ENCODE results near the gene FOXE1.

The FOXE1 gene

GRCh38 chr9:97852399-97853055 is 499 bp upstream of the FOXE1 start:
- FAIRE-seq (no peak), DNase-seq (ENCODE audit: insufficient read length, low spot score) (no peak)
- no peak for TF ChIP-seq POLR2A (IDR thresholded peaks at IDR 0.05; ENCODE audit: low read depth, low read length)

DNA sequence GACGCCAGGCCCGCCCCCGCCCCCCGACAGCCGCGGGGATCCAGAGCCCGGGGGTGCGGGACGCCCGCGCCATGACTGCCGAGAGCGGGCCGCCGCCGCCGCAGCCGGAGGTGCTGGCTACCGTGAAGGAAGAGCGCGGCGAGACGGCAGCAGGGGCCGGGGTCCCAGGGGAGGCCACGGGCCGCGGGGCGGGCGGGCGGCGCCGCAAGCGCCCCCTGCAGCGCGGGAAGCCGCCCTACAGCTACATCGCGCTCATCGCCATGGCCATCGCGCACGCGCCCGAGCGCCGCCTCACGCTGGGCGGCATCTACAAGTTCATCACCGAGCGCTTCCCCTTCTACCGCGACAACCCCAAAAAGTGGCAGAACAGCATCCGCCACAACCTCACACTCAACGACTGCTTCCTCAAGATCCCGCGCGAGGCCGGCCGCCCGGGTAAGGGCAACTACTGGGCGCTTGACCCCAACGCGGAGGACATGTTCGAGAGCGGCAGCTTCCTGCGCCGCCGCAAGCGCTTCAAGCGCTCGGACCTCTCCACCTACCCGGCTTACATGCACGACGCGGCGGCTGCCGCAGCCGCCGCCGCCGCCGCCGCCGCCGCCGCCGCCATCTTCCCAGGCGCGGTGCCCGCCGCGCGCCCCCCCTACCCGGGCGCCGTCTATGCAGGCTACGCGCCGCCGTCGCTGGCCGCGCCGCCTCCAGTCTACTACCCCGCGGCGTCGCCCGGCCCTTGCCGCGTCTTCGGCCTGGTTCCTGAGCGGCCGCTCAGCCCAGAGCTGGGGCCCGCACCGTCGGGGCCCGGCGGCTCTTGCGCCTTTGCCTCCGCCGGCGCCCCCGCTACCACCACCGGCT is 1.0 kb downstream of the FOXE1 start:
- TF ChIP-seq POLR2A (IDR thresholded peaks at IDR 0.05; ENCODE audit: low read depth, low read length): no peak
- no peak for DNase-seq (ENCODE audit: insufficient read length, low spot score)
- FAIRE-seq: no peak

- no peak for TF ChIP-seq POLR2A (IDR thresholded peaks at IDR 0.05; ENCODE audit: low read depth, low read length)
- DNase-seq (ENCODE audit: insufficient read length, low spot score): no peak
- no peak for FAIRE-seq
Observed at GRCh38 chr9:97854696-97855485, 1.9 kb downstream of the FOXE1 start.

GRCh38 chr9:97855486-97855875 is 2.5 kb downstream of the FOXE1 start:
- no peak for TF ChIP-seq POLR2A (IDR thresholded peaks at IDR 0.05; ENCODE audit: low read depth, low read length)

GRCh38 chr9:97855899-97856298 is 2.9 kb downstream of the FOXE1 start:
- DNase-seq (ENCODE audit: insufficient read length, low spot score): no peak
- no peak for FAIRE-seq
- TF ChIP-seq POLR2A (IDR thresholded peaks at IDR 0.05; ENCODE audit: low read depth, low read length): no peak

More at GRCh38 chr9:97855486-97855875, 2.5 kb downstream of the FOXE1 start:
- DNase-seq (ENCODE audit: insufficient read length, low spot score) (no peak), FAIRE-seq (no peak)

- DNase-seq (ENCODE audit: insufficient read length, low spot score): no peak
- no peak for FAIRE-seq
- no peak for TF ChIP-seq POLR2A (IDR thresholded peaks at IDR 0.05; ENCODE audit: low read depth, low read length)
Observed at GRCh38 chr9:97856857-97857605, 4.0 kb downstream of the FOXE1 start.

GRCh38 chr9:97857606-97858392 is 4.8 kb downstream of the FOXE1 start:
- no peak for DNase-seq (ENCODE audit: insufficient read length, low spot score)
- TF ChIP-seq POLR2A (IDR thresholded peaks at IDR 0.05; ENCODE audit: low read depth, low read length): no peak
- FAIRE-seq: no peak

GRCh38 chr9:97858393-97858713 is 5.3 kb downstream of the FOXE1 start:
- FAIRE-seq: no peak
- no peak for DNase-seq (ENCODE audit: insufficient read length, low spot score)
- no peak for TF ChIP-seq POLR2A (IDR thresholded peaks at IDR 0.05; ENCODE audit: low read depth, low read length)

DNA sequence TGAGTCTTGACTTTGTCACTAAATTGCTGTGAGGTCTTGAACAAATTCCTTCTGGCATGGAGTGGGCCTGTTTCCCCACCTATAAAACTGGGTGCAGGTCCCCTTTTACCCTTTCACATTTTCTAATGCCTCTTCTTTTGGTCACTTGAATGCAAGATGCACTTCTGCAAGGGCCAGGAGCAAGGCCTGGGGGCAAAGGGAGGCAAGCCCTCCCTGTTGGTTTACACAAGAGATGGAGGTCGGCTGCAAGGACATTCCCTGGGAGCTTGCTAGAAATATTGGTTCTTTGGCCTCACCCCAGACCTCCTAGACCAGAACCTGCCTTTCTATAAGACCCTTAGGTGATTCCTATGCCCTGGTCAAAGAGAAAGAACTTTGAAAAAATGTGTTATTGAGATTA is 5.8 kb downstream of the FOXE1 start:
- no peak for DNase-seq (ENCODE audit: insufficient read length, low spot score)
- FAIRE-seq: no peak
- no peak for TF ChIP-seq POLR2A (IDR thresholded peaks at IDR 0.05; ENCODE audit: low read depth, low read length)

GRCh38 chr9:97859346-97859745 is 6.3 kb downstream of the FOXE1 start:
- no peak for DNase-seq (ENCODE audit: insufficient read length, low spot score)
- no peak for TF ChIP-seq POLR2A (IDR thresholded peaks at IDR 0.05; ENCODE audit: low read depth, low read length)
- no peak for FAIRE-seq

DNA sequence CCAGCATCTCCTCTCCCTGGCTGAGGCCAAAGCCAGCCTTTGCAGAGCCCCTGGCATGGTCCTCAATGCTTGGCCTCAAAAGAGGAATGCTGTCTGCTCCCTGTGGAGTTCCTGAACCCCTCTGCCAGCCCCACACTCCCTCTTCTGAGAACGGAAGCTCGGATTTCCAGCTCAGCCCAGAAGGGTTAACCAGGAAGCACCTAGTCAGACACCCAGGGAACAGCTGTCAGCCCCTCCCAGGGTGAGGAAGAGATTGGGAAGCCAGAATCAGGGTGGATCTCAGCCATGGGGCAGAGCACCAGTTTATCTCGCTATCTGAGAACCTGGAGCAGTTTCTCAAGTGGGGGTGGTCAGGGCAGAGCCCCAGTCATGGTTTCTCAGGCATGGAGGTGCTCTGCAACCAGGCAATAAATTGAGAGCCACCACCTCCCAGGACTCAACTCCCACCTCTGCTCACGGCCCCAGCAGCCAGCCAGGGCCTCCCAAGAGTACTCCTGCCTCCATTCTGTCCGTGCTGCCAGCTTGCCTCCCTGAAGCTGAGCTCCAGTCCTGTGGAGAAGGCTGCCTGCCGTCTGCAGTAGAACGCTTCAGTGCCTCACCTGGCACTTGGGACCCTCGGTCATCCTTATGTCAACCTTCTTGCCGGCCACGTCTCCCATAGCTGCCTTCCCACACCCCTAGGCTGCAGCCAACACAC is 7.6 kb downstream of the FOXE1 start:
- FAIRE-seq (no peak), DNase-seq (ENCODE audit: insufficient read length, low spot score) (no peak)
- TF ChIP-seq POLR2A (IDR thresholded peaks at IDR 0.05; ENCODE audit: low read depth, low read length): no peak

DNA sequence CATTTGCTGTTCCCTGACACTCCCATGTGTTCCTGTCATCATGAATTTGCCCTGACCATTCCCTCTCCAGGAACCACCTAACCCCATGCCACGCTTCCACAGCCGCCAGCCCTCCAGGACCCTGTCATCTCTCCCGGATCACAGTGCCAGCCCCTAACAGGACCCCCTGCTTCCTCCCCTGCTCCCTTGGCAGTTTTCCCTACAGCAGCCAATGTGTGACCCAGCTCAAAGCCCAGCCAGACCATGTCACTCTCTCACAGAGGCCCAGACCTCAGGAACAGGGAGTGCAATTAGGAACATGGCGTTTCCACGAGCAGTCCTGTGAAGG is 8.1 kb downstream of the FOXE1 start:
- no peak for TF ChIP-seq POLR2A (IDR thresholded peaks at IDR 0.05; ENCODE audit: low read depth, low read length)
- no peak for FAIRE-seq
- no peak for DNase-seq (ENCODE audit: insufficient read length, low spot score)

DNA sequence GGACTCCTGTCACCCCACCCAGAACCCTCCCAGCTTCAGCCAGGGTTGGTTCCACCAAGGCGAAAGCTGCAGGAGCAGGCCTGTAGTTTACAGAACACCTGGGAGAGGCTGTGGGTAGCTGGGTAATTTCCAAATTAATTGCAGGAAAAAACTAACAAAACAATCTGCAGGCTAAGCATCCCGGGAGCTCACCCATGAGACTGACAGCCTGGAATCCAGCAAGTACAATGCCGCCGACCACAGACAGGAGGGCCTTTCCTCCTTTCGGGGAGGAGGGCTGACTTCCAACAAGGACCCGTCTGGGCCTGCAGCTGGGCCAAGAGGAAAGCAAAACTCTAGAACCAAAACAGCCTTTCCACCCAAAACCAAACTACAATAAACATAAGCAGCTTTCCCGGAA is 10.3 kb downstream of the FOXE1 start:
- FAIRE-seq: no peak
- TF ChIP-seq POLR2A (IDR thresholded peaks at IDR 0.05; ENCODE audit: low read depth, low read length): no peak
- no peak for DNase-seq (ENCODE audit: insufficient read length, low spot score)
